ENCODE data around the gene NKX6-1.

NKX6-1 gene

GRCh38 chr4:84467601-84468000 is 31.5 kb downstream of the NKX6-1 start:
- Histone ChIP-seq H3K4me3 (ENCODE audit: severe bottlenecking) (no peak overlapping the region), H3K9me3 (ENCODE audit: severe bottlenecking) (no peaks in the 10 kb centered on the region), H3K27ac (ENCODE audit: poor library complexity, severe bottlenecking) (no peak overlapping the region), H3K36me3 (ENCODE audit: low read depth) (no peaks in the 10 kb centered on the region), H3K4me1 (ENCODE audit: insufficient read depth, poor library complexity, severe bottlenecking) (no peaks in the 10 kb centered on the region), H3K27me3 (ENCODE audit: insufficient read depth, poor library complexity, severe bottlenecking) (peaks cover 29% of the 10 kb centered on the region)
- no peak for TF ChIP-seq CTCF (IDR thresholded peaks at IDR 0.05; ENCODE audit: poor library complexity, severe bottlenecking)
- ATAC-seq (ENCODE audit: low read depth) (no peak), DNase-seq (ENCODE audit: low spot score) (no peak)

GRCh38 chr4:84459783-84460182 is 39.3 kb downstream of the NKX6-1 start:
- Histone ChIP-seq H3K36me3 (ENCODE audit: low read depth) (no peaks in the 10 kb centered on the region), H3K27me3 (ENCODE audit: insufficient read depth, poor library complexity, severe bottlenecking) (peaks cover 21% of the 10 kb centered on the region), H3K4me3 (ENCODE audit: severe bottlenecking) (no peak overlapping the region), H3K9me3 (ENCODE audit: severe bottlenecking) (peaks cover 2% of the 10 kb centered on the region), H3K4me1 (ENCODE audit: insufficient read depth, poor library complexity, severe bottlenecking) (no peaks in the 10 kb centered on the region), H3K27ac (ENCODE audit: poor library complexity, severe bottlenecking) (no peak overlapping the region)
- no peak for TF ChIP-seq CTCF (IDR thresholded peaks at IDR 0.05; ENCODE audit: poor library complexity, severe bottlenecking)
- DNase-seq (ENCODE audit: low spot score) (no peak), ATAC-seq (ENCODE audit: low read depth) (no peak)

GRCh38 chr4:84456157-84456556 is 42.9 kb downstream of the NKX6-1 start:
- Histone ChIP-seq H3K27ac (ENCODE audit: poor library complexity, severe bottlenecking) (no peak overlapping the region), H3K9me3 (ENCODE audit: severe bottlenecking) (no peaks in the 10 kb centered on the region), H3K4me3 (ENCODE audit: severe bottlenecking) (no peak overlapping the region), H3K4me1 (ENCODE audit: insufficient read depth, poor library complexity, severe bottlenecking) (no peaks in the 10 kb centered on the region), H3K36me3 (ENCODE audit: low read depth) (no peaks in the 10 kb centered on the region), H3K27me3 (ENCODE audit: insufficient read depth, poor library complexity, severe bottlenecking) (peaks cover 13% of the 10 kb centered on the region)
- DNase-seq (ENCODE audit: low spot score) (no peak), ATAC-seq (ENCODE audit: low read depth) (no peak)
- no peak for TF ChIP-seq CTCF (IDR thresholded peaks at IDR 0.05; ENCODE audit: poor library complexity, severe bottlenecking)

GRCh38 chr4:84455697-84456096 is 43.4 kb downstream of the NKX6-1 start:
- ATAC-seq (ENCODE audit: low read depth) (no peak), DNase-seq (ENCODE audit: low spot score) (no peak)
- H3K27ac ChIP-seq (ENCODE audit: poor library complexity, severe bottlenecking): no peak overlapping the region
- H3K9me3 ChIP-seq (ENCODE audit: severe bottlenecking): no peaks in the 10 kb centered on the region
- H3K4me1 ChIP-seq (ENCODE audit: insufficient read depth, poor library complexity, severe bottlenecking): no peaks in the 10 kb centered on the region
- no peak for TF ChIP-seq CTCF (IDR thresholded peaks at IDR 0.05; ENCODE audit: poor library complexity, severe bottlenecking)
- H3K36me3 ChIP-seq (ENCODE audit: low read depth): no peaks in the 10 kb centered on the region
- H3K27me3 ChIP-seq (ENCODE audit: insufficient read depth, poor library complexity, severe bottlenecking): peaks cover 13% of the 10 kb centered on the region
- no peak overlapping the region for H3K4me3 ChIP-seq (ENCODE audit: severe bottlenecking)

GRCh38 chr4:84451546-84451945 is 47.5 kb downstream of the NKX6-1 start:
- DNase-seq (ENCODE audit: low spot score) (no peak), ATAC-seq (ENCODE audit: low read depth) (no peak)
- TF ChIP-seq CTCF (IDR thresholded peaks at IDR 0.05; ENCODE audit: poor library complexity, severe bottlenecking): peak; percentile 51

More at GRCh38 chr4:84451546-84451945, 47.5 kb downstream of the NKX6-1 start:
- Histone ChIP-seq H3K4me1 (ENCODE audit: insufficient read depth, poor library complexity, severe bottlenecking) (no peaks in the 10 kb centered on the region), H3K27ac (ENCODE audit: poor library complexity, severe bottlenecking) (no peak overlapping the region), H3K36me3 (ENCODE audit: low read depth) (no peaks in the 10 kb centered on the region), H3K27me3 (ENCODE audit: insufficient read depth, poor library complexity, severe bottlenecking) (peaks cover 2% of the 10 kb centered on the region), H3K4me3 (ENCODE audit: severe bottlenecking) (no peak overlapping the region), H3K9me3 (ENCODE audit: severe bottlenecking) (no peaks in the 10 kb centered on the region)

Measured in RWPE2 (cell line).